Tibial nerve (tissue), 4 donors: ENCODE measurements around the gene GPR31. TPM values are rescaled to one million over a fixed set of nuclear protein-coding genes. Genes with fewer than 3 reads are reported as not detected.

Experiments
- DNase-seq, 2 donors: peaks; one replicate each; pipeline ENCODE4 v3.0.0-alpha.2; 2019; ENCODE audit warnings: low spot score in 2 of 2
- H3K27ac ChIP-seq, 4 donors: fragments of 200-600 bp; sonication (generic) in 3 of 4; one replicate each; pipeline ENCODE4 v1.5.1; 2017 to 2019; ENCODE audit warnings: mild to moderate bottlenecking in 1 of 4
- H3K27me3 ChIP-seq, 2 donors: fragments of 200-600 bp; sonication (generic) in 1 of 2; one replicate each; pipeline versions ENCODE4 v1.5.1 to v1.6.0; 2017 to 2019
- H3K36me3 ChIP-seq, 3 donors: fragments of 200-600 bp; sonication (generic); one replicate each; pipeline ENCODE4 v1.5.1; 2018 to 2019
- H3K4me1 ChIP-seq, 4 donors: fragments of 200-600 bp; sonication (generic) in 3 of 4; one replicate each; pipeline ENCODE4 v1.5.1; 2017 to 2019
- H3K4me3 ChIP-seq, 4 donors: fragments of 200-600 bp; sonication (generic) in 3 of 4; one replicate each; pipeline ENCODE4 v1.5.1; 2017 to 2019; ENCODE audit warnings: mild to moderate bottlenecking in 1 of 4, moderate library complexity in 1 of 4
- H3K9me3 ChIP-seq, 4 donors: fragments of 200-600 bp; sonication (generic) in 3 of 4; one replicate each; pipeline ENCODE4 v1.5.1; 2017 to 2019
- EP300 ChIP-seq, 2 donors: sonication (generic); formaldehyde crosslinking; IDR thresholded peaks; one replicate each; pipeline ENCODE4 v1.6.1; 2017; ENCODE audit warnings: antibody characterized with exemption in 2 of 2, mild to moderate bottlenecking in 1 of 2
- POLR2A ChIP-seq, 2 donors: fragments of 450-650 bp; IDR thresholded peaks; one replicate each; pipeline ENCODE4 v1.6.1; 2017; ENCODE audit warnings: antibody characterized with exemption in 2 of 2, mild to moderate bottlenecking in 2 of 2, moderate library complexity in 2 of 2
- WGBS, 2 donors: methylation state at CpG; one replicate each; pipeline ENCODE4 v1.1.5; 2018; 5-methylcytosine and 5-hydroxymethylcytosine counted together
- total RNA-seq, 4 donors: library from RNA; depleted of rRNA; stranded (reverse); fragments of >200 nt; gene quantifications; one replicate each; pipeline ENCODE4 v1.1.0, GENCODE V29; 2016
- TF ChIP-seq, protein P1 (sequence below), 5 experiments: fragments of 200-600 bp in 3 of 5; fragments of 450-650 bp in 2 of 5; sonication (generic) in 3 of 5; IDR thresholded peaks; one replicate each; pipeline ENCODE4 v1.5.1; 2016 to 2019; ENCODE audit warnings: antibody characterized with exemption in 5 of 5, mild to moderate bottlenecking in 3 of 5, moderate library complexity in 2 of 5

The GPR31 gene
- total RNA-seq, 4 donors from 2014 or later: not detected

DNA sequence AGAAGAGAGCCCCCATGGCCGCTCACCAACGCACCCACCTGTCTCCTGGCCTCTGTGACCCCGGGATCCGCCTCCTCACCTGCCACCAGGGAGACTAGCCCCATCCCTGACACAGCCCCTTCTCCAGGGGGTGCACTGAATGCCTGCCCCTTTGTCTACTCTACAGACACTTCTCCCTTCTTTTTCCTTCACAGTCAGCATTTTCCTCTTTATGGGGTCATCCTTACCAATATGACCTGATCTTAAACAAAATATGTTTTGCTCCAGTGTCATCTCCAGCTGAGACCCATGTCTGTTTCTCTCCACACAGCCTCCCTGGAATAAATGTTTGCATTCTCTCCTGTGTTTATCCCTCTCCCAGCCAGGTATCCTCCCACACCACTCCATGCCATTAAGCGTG is 49.5 kb downstream of the GPR31 start:
- H3K4me1 ChIP-seq: no peaks in the 10 kb centered on the region

DNA sequence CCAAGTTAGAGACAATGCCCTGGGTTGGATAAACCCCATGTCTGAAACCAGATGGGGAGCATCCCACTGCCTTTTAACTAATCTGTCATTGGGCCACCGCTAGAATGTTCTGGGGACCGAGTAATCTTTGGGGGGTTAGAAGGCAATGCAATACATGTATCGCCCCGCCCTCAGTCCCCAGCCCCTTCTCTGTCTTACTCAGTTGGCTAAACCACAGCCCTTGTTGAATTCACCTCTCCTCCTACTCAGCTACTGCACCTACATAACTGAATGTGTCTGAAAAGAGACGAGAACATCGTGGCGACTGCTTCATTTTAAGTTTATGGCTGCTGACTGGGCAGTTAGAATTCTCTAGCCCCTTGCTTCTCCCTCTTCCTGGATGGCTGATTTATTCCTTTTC is 50.0 kb downstream of the GPR31 start:
- 86 to 96% methylated on average over 7 of the region's 7 CpGs for WGBS, 2 donors
- no peak for TF ChIP-seq EP300 (IDR thresholded peaks at IDR 0.05)
- TF ChIP-seq POLR2A (IDR thresholded peaks at IDR 0.05): no peak
- TF ChIP-seq, protein P1, sequence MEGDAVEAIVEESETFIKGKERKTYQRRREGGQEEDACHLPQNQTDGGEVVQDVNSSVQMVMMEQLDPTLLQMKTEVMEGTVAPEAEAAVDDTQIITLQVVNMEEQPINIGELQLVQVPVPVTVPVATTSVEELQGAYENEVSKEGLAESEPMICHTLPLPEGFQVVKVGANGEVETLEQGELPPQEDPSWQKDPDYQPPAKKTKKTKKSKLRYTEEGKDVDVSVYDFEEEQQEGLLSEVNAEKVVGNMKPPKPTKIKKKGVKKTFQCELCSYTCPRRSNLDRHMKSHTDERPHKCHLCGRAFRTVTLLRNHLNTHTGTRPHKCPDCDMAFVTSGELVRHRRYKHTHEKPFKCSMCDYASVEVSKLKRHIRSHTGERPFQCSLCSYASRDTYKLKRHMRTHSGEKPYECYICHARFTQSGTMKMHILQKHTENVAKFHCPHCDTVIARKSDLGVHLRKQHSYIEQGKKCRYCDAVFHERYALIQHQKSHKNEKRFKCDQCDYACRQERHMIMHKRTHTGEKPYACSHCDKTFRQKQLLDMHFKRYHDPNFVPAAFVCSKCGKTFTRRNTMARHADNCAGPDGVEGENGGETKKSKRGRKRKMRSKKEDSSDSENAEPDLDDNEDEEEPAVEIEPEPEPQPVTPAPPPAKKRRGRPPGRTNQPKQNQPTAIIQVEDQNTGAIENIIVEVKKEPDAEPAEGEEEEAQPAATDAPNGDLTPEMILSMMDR (IDR thresholded peaks at IDR 0.05): no peak
- Histone ChIP-seq H3K4me3 (no peak overlapping the region), H3K27ac (no peak overlapping the region), H3K4me1 (no peaks in the 10 kb centered on the region), H3K9me3 (no peaks in the 10 kb centered on the region), H3K27me3 (no peaks in the 10 kb centered on the region), H3K36me3 (no peaks in the 10 kb centered on the region)
- DNase-seq: no peak

More for the DNA sequence above, 49.5 kb downstream of the GPR31 start:
- DNase-seq: no peak
- TF ChIP-seq POLR2A (IDR thresholded peaks at IDR 0.05) (no peak), EP300 (IDR thresholded peaks at IDR 0.05) (no peak)
- TF ChIP-seq, protein P1 (IDR thresholded peaks at IDR 0.05): no peak
- Histone ChIP-seq H3K9me3 (no peaks in the 10 kb centered on the region), H3K27me3 (no peaks in the 10 kb centered on the region), H3K4me3 (no peak overlapping the region), H3K27ac (no peak overlapping the region), H3K36me3 (no peaks in the 10 kb centered on the region)
- WGBS, 2 donors: 80 to 91% methylated on average over 5 of the region's 5 CpGs

DNA sequence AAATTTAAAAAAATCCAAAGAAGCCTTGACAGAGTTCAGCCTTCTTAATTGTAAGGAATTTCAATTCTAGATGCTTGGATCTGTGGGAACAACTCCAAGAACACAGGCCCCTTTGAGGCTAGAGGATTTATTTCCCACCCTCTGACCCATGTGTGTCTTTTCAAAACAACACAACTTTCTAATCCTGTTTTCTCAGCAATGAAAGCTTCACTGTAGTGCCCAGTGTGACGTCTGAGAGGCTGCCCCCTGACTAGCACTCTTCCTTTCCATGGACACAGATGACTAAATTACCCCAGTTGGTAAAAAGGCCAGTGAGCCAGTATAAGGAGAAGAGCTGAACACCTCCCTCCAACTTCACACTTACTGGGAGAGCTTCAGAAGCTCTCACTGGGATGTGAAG is 51.4 kb downstream of the GPR31 start:
- Histone ChIP-seq H3K27me3 (no peaks in the 10 kb centered on the region), H3K36me3 (no peaks in the 10 kb centered on the region), H3K27ac (no peak overlapping the region), H3K4me3 (no peak overlapping the region), H3K4me1 (no peaks in the 10 kb centered on the region), H3K9me3 (no peaks in the 10 kb centered on the region)
- WGBS, 2 donors: 17 to 37% methylated on average over 1 of the region's 1 CpG
- DNase-seq: no peak
- TF ChIP-seq EP300 (IDR thresholded peaks at IDR 0.05) (no peak), POLR2A (IDR thresholded peaks at IDR 0.05) (no peak)
- TF ChIP-seq, protein P1 (IDR thresholded peaks at IDR 0.05): no peak

Other genes starting within 250 kb of the GPR31 start
- gene RNASET2, start 201.4 kb downstream of the GPR31 start, total RNA-seq: 100 to 1,000 TPM in 2 of 4 donors, 10 to 100 TPM in 2; 57.9 to 115 (median 103) TPM
- gene CEP43, start 158.6 kb downstream of the GPR31 start, total RNA-seq: 10 to 100 TPM; 14.0 to 23.7 (median 23.2) TPM
- gene CCR6, start 34.9 kb downstream of the GPR31 start, total RNA-seq: not detected
- gene UNC93A, start 133.3 kb upstream of the GPR31 start, total RNA-seq: not detected
- gene TTLL2, start 167.1 kb upstream of the GPR31 start, total RNA-seq: not detected